ENCODE data around the gene PLSCR2.

- TF ChIP-seq FOXA1 (IDR thresholded peaks at IDR 0.05) (no peak), BHLHE40 (IDR thresholded peaks at IDR 0.05; ENCODE audit: borderline replicate concordance) (no peak), SP1 (IDR thresholded peaks at IDR 0.05) (no peak), NFRKB (IDR thresholded peaks at IDR 0.05) (no peak), FOXK2 (IDR thresholded peaks at IDR 0.05) (no peak), FOXM1 (IDR thresholded peaks at IDR 0.05; ENCODE audit: borderline replicate concordance) (no peak), HDGF (IDR thresholded peaks at IDR 0.05; ENCODE audit: borderline replicate concordance) (no peak), ELF4 (IDR thresholded peaks at IDR 0.05) (no peak), L3MBTL2 (conservative IDR thresholded peaks at IDR 0.05) (no peak), PKNOX1 (IDR thresholded peaks at IDR 0.05) (no peak), ARNT (IDR thresholded peaks at IDR 0.05) (no peak)
Observed at GRCh38 chr3:146469150-146470017, at the start of gene PLSCR2.
